Loucy (cell line): Measurements from ENCODE around the gene ATF7.

Experiments
- EZH2phosphoT487 ChIP-seq: fragments of 200-600 bp; IDR thresholded peaks from 2 replicates; pipeline ENCODE4 v1.6.1; 2018; ENCODE audit warnings: antibody characterized with exemption, mild to moderate bottlenecking, moderate library complexity, borderline replicate concordance
- TF ChIP-seq, protein P1 (sequence below): fragments of 200-600 bp; sonication (generic); conservative IDR thresholded peaks from 2 replicates; pipeline ENCODE4 v1.5.1; 2014; ENCODE audit warnings: mild to moderate bottlenecking, antibody characterized with exemption, low read length

GRCh38 chr12:53601296-53601847, 24.8 kb downstream of the ATF7 start:
- TF ChIP-seq, protein P1, sequence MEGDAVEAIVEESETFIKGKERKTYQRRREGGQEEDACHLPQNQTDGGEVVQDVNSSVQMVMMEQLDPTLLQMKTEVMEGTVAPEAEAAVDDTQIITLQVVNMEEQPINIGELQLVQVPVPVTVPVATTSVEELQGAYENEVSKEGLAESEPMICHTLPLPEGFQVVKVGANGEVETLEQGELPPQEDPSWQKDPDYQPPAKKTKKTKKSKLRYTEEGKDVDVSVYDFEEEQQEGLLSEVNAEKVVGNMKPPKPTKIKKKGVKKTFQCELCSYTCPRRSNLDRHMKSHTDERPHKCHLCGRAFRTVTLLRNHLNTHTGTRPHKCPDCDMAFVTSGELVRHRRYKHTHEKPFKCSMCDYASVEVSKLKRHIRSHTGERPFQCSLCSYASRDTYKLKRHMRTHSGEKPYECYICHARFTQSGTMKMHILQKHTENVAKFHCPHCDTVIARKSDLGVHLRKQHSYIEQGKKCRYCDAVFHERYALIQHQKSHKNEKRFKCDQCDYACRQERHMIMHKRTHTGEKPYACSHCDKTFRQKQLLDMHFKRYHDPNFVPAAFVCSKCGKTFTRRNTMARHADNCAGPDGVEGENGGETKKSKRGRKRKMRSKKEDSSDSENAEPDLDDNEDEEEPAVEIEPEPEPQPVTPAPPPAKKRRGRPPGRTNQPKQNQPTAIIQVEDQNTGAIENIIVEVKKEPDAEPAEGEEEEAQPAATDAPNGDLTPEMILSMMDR: no peak
- TF ChIP-seq EZH2phosphoT487: no peak
